NCI-H226 (cell line): ENCODE results near the gene TRIM26.
"Not testable (repeated sequence)": the region's sequence is repeated elsewhere in the genome, so short reads cannot be mapped to it uniquely, and the experiment has no call there.

Source experiments
- DNase-seq: peaks from one replicate; pipeline ENCODE4 v3.0.0-alpha.2; 2015

The TRIM26 gene

GRCh38 chr6:30152910-30153610 lies 60.1 kb downstream of the TRIM26 start:
- DNase-seq: no peak

GRCh38 chr6:30152016-30152673 lies 61.1 kb downstream of the TRIM26 start:
- no peak for DNase-seq

GRCh38 chr6:30151580-30151979 lies 61.6 kb downstream of the TRIM26 start:
- DNase-seq: no peak

- no peak for DNase-seq
These were observed 62.4 kb downstream of the TRIM26 start for GRCh38 chr6:30150671-30151395.

GRCh38 chr6:30149858-30150550 lies 63.2 kb downstream of the TRIM26 start:
- DNase-seq: peak; percentile 20

- DNase-seq: no peak
These were observed 64.0 kb downstream of the TRIM26 start for GRCh38 chr6:30149234-30149633.

GRCh38 chr6:30147096-30147495 lies 66.1 kb downstream of the TRIM26 start:
- no peak for DNase-seq

GRCh38 chr6:30145818-30146217 lies 67.4 kb downstream of the TRIM26 start:
- DNase-seq: no peak

- no peak for DNase-seq
These were observed 68.4 kb downstream of the TRIM26 start for GRCh38 chr6:30144811-30145210.

- no peak for DNase-seq
These were observed 69.4 kb downstream of the TRIM26 start for GRCh38 chr6:30143780-30144179.

- no peak for DNase-seq
These were observed 70.5 kb downstream of the TRIM26 start for GRCh38 chr6:30142665-30143064.

GRCh38 chr6:30140240-30140639 lies 73.0 kb downstream of the TRIM26 start:
- not testable (repeated sequence) for DNase-seq

GRCh38 chr6:30136570-30137286 lies 76.5 kb downstream of the TRIM26 start:
- no peak for DNase-seq

GRCh38 chr6:30135757-30136156 lies 77.4 kb downstream of the TRIM26 start, which contains the start of gene TRIM40:
TRIM40 (plus strand) TSS chr6:30136140; CDS start chr6:30137037, 897 bp downstream.
- DNase-seq: no peak

GRCh38 chr6:30135147-30135546 lies 78.1 kb downstream of the TRIM26 start:
- DNase-seq: no peak
